A673 (cell line): ENCODE results near the gene GNG7.

ENCODE experiments used
- CTCF ChIP-seq: fragments of 300-800, 200-600 bp; sonication (generic); conservative IDR thresholded peaks from 2 replicates; pipeline ENCODE4 v1.5.1; 2017; ENCODE audit warnings: low read depth, mild to moderate bottlenecking, antibody characterized with exemption, low read length, moderate library complexity, mixed read lengths
- EZH2 ChIP-seq: fragments of 200-600 bp; sonication (generic); IDR thresholded peaks from 2 replicates; pipeline ENCODE4 v1.6.1; 2017; ENCODE audit warnings: borderline replicate concordance, low read depth, mild to moderate bottlenecking, mixed read lengths, antibody characterized with exemption, low read length; ENCODE audit not compliant: poor library complexity, severe bottlenecking

DNA sequence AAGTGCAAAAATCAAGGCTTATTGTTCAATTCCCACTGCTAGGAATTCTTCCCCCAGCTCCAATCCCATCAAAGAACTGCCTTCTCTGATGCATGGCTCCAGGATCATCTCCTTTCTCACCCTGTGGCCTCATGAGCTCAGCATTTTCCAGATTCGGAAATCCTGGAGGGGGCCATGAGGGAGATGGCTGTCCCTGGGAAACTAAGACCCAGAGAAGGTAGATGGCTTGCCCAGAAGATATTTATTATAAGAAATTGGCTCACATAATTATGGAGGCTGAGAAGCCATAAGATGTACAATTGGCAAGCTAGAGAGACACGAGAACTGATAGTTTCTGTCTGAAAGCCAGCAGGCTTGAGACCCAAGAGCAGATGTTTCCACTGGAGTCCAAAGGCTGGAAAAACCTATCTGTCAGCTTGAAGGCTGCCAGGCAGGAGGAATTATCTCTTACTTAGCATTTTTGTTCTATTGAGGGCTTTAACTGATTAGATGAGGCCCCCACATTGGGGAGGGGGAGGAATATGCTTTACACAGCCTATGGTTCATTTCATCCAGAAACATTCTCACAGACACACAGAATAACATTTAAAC is 168.0 kb downstream of the GNG7 start:
- TF ChIP-seq CTCF (no peak), EZH2 (no peak)
